ENCODE measurements around the gene PSG7.
"Not testable (repeated sequence)": the region's sequence is repeated elsewhere in the genome, so short reads cannot be mapped to it uniquely, and the experiment has no call there.

PSG7 gene

GRCh38 chr19:42937107-42937506 is at the start of gene PSG7:
Gene PSG7, minus strand, starts transcription at chr19:42937207. Its CDS starts 131 bp downstream, at chr19:42937076.
- not testable (repeated sequence) for DNase-seq

- no peak for DNase-seq
Observed at GRCh38 chr19:42985588-42985987, 48.6 kb upstream of the PSG7 start.

- DNase-seq, result not testable (repeated sequence)
Observed at GRCh38 chr19:42982111-42982510, 45.1 kb upstream of the PSG7 start.

GRCh38 chr19:42971451-42971850 is 34.4 kb upstream of the PSG7 start:
- DNase-seq, result not testable (repeated sequence)

- no peak for DNase-seq
Observed at GRCh38 chr19:42965176-42965575, 28.2 kb upstream of the PSG7 start.

- no peak for DNase-seq
Observed at GRCh38 chr19:42961119-42961518, 24.1 kb upstream of the PSG7 start.

GRCh38 chr19:42952126-42952525 is 15.1 kb upstream of the PSG7 start:
- not testable (repeated sequence) for DNase-seq

GRCh38 chr19:42951476-42951875 is 14.5 kb upstream of the PSG7 start:
- not testable (repeated sequence) for DNase-seq

- DNase-seq, result no peak
Observed at GRCh38 chr19:42942187-42942789, 5.3 kb upstream of the PSG7 start.

- DNase-seq, result not testable (repeated sequence)
Observed at GRCh38 chr19:42934726-42935125, 2.3 kb downstream of the PSG7 start.

GRCh38 chr19:42934183-42934582 is 2.8 kb downstream of the PSG7 start:
- not testable (repeated sequence) for DNase-seq

- not testable (repeated sequence) for DNase-seq
Observed at GRCh38 chr19:42933412-42933811, 3.6 kb downstream of the PSG7 start.

- DNase-seq, result not testable (repeated sequence)
Observed at GRCh38 chr19:42932485-42933101, 4.4 kb downstream of the PSG7 start.

- not testable (repeated sequence) for DNase-seq
Observed at GRCh38 chr19:42930214-42930613, 6.8 kb downstream of the PSG7 start.

- no peak for DNase-seq
Observed at GRCh38 chr19:42928896-42929295, 8.1 kb downstream of the PSG7 start.

- DNase-seq, result no peak
Observed at GRCh38 chr19:42926781-42927180, 10.2 kb downstream of the PSG7 start.

GRCh38 chr19:42923106-42923505 is 13.9 kb downstream of the PSG7 start:
- DNase-seq, result not testable (repeated sequence)

GRCh38 chr19:42920971-42921370 is 16.0 kb downstream of the PSG7 start:
- not testable (repeated sequence) for DNase-seq

GRCh38 chr19:42919757-42920079 is 17.3 kb downstream of the PSG7 start:
- no peak for DNase-seq

- DNase-seq, result not testable (repeated sequence)
Observed at GRCh38 chr19:42919070-42919756, 17.8 kb downstream of the PSG7 start.

GRCh38 chr19:42918377-42919069 is 18.5 kb downstream of the PSG7 start:
- DNase-seq, result not testable (repeated sequence)

- DNase-seq, result not testable (repeated sequence)
Observed at GRCh38 chr19:42917634-42918033, 19.4 kb downstream of the PSG7 start, which contains the start of gene PSG6. Gene PSG6, minus strand, starts transcription at chr19:42917894. Its CDS starts 102 bp downstream, at chr19:42917792.

- DNase-seq, result not testable (repeated sequence)
Observed at GRCh38 chr19:42916931-42917330, 20.1 kb downstream of the PSG7 start.

All from CD4-positive, alpha-beta T cell treated with Interleukin-15 for 1 hour (primary cell).